H1 (cell line): ENCODE measurements around the gene TTC34. TPM values are rescaled to one million over a fixed set of nuclear protein-coding genes. Genes with fewer than 3 reads are reported as not detected.

Experiments
- CTCF ChIA-PET: fragments of 300-600 bp; sonication (Branson Sonifier 250); formaldehyde crosslinking; loops from one replicate; lab custom pipeline; 2021; ENCODE audit not compliant: partially characterized antibody; lab: Charles Lee
- POLR2A ChIA-PET: fragments of 300-600 bp; sonication (Branson Sonifier 250); formaldehyde crosslinking; loops from one replicate; lab custom pipeline; 2021; ENCODE audit warnings: inconsistent platforms; ENCODE audit not compliant: partially characterized antibody; lab: Charles Lee
- DNase-seq, 2 experiments: peaks; one replicate each; pipeline versions ENCODE4 v3.0.0 to v3.0.0-alpha.2; 2010 to 2022; ENCODE audit warnings: low spot score in 2 of 2, low read depth in 1 of 2, mixed read lengths in 1 of 2
- FAIRE-seq: peaks from 2 replicates; lab custom pipeline; 2011; peaks lifted over from hg19 to GRCh38; lab: Jason Lieb, UNC
- H2AFZ ChIP-seq: 2 replicates; pipeline ENCODE4 v1.8.1; 2012; ENCODE audit warnings: low read length, inconsistent platforms
- H2AK5ac ChIP-seq: 2 replicates; pipeline ENCODE4 v1.6.1; 2013; ENCODE audit warnings: low read depth, low read length
- H2BK120ac ChIP-seq: replicated peaks from 2 replicates; pipeline ENCODE3; 2013; ENCODE audit warnings: low read depth, low read length, inconsistent platforms
- H2BK12ac ChIP-seq: 2 replicates; pipeline ENCODE4 v1.6.1; 2013; ENCODE audit warnings: low read depth, low read length
- H2BK15ac ChIP-seq: 2 replicates; pipeline ENCODE4 v1.6.1; 2013; ENCODE audit warnings: low read length
- H2BK20ac ChIP-seq: 2 replicates; pipeline ENCODE4 v1.6.1; 2013; ENCODE audit warnings: low read length
- H2BK5ac ChIP-seq: 2 replicates; pipeline ENCODE4 v1.6.1; 2013; ENCODE audit warnings: low read depth, low read length
- H3K14ac ChIP-seq: 2 replicates; pipeline ENCODE4 v1.6.1; 2013; ENCODE audit warnings: inconsistent platforms; ENCODE audit not compliant: insufficient read length
- H3K18ac ChIP-seq: 2 replicates; pipeline ENCODE4 v1.6.1; 2013; ENCODE audit warnings: low read length; ENCODE audit errors: extremely low read depth
- H3K23ac ChIP-seq: 2 replicates; pipeline ENCODE4 v1.6.1; 2013; ENCODE audit warnings: inconsistent platforms; ENCODE audit not compliant: insufficient read length
- H3K23me2 ChIP-seq: 2 replicates; pipeline ENCODE4 v1.6.1; 2013; ENCODE audit warnings: low read depth, low read length
- H3K27ac ChIP-seq: 2 replicates; pipeline ENCODE4 v1.6.1; 2011; ENCODE audit warnings: low read depth, low read length, inconsistent platforms
- H3K27me3 ChIP-seq, 4 experiments: replicated peaks in 1 of 4; 1 replicate in 1 of 4; 2 replicates in 3 of 4; pipeline versions ENCODE4 v1.6.1 to v1.8.1; 2011 to 2013; ENCODE audit warnings: low read length in 3 of 4, mild to moderate bottlenecking in 3 of 4, inconsistent platforms in 2 of 4, mixed read lengths in 2 of 4, moderate library complexity in 1 of 4; ENCODE audit not compliant: control insufficient read depth in 3 of 4, insufficient read depth in 3 of 4; ENCODE audit errors: extremely low read depth in 1 of 4
- H3K36me3 ChIP-seq, 4 experiments: 2 replicates each; pipeline versions ENCODE4 v1.6.1 to v1.8.1; 2011 to 2013; ENCODE audit warnings: mild to moderate bottlenecking in 4 of 4, low read length in 3 of 4, moderate library complexity in 2 of 4, control low read depth in 1 of 4, inconsistent platforms in 1 of 4; ENCODE audit not compliant: insufficient read depth in 4 of 4, control insufficient read depth in 2 of 4
- H3K4ac ChIP-seq: replicated peaks from 2 replicates; pipeline ENCODE3; 2013; ENCODE audit warnings: low read length, low read depth, mixed read lengths, inconsistent platforms; ENCODE audit not compliant: insufficient read length
- H3K4me1 ChIP-seq, 4 experiments: replicated peaks in 1 of 4; 1 replicate in 1 of 4; 2 replicates in 3 of 4; pipeline versions ENCODE4 v1.6.1 to v1.8.1; 2011 to 2013; ENCODE audit warnings: low read length in 3 of 4, inconsistent platforms in 2 of 4, mixed read lengths in 1 of 4; ENCODE audit not compliant: insufficient read depth in 4 of 4, control insufficient read depth in 3 of 4
- H3K4me2 ChIP-seq, 2 experiments: 2 replicates each; pipeline versions ENCODE4 v1.6.1 to v1.8.1; 2011 to 2013; ENCODE audit warnings: low read depth in 2 of 2, low read length in 2 of 2, control low read depth in 1 of 2, inconsistent platforms in 1 of 2, mild to moderate bottlenecking in 1 of 2; ENCODE audit not compliant: insufficient read depth in 1 of 2
- H3K4me3 ChIP-seq, 4 experiments: fragments of 200-600, 300-600 bp in 1 of 4; sonication (generic), shearing (Covaris generic), sonication (Bioruptor Twin) in 1 of 4; 2 replicates each; pipeline versions ENCODE4 v1.5.1 to v1.8.1; 2011 to 2016; ENCODE audit warnings: low read length in 4 of 4, low read depth in 3 of 4, control low read depth in 2 of 4, inconsistent platforms in 2 of 4, mild to moderate bottlenecking in 2 of 4, mixed read lengths in 1 of 4, moderate library complexity in 1 of 4; ENCODE audit not compliant: insufficient read depth in 2 of 4; ENCODE audit errors: extremely low read depth in 1 of 4
- H3K56ac ChIP-seq: replicated peaks from 2 replicates; pipeline ENCODE3; 2013; ENCODE audit warnings: low read depth, mild to moderate bottlenecking, mixed read lengths, low read length, inconsistent platforms; ENCODE audit not compliant: insufficient read length
- H3K79me1 ChIP-seq: 2 replicates; pipeline ENCODE4 v1.6.1; 2013; ENCODE audit warnings: low read depth, low read length, control low read depth
- H3K79me2 ChIP-seq, 2 experiments: 2 replicates each; pipeline versions ENCODE4 v1.6.1 to v1.8.1; 2012 to 2013; ENCODE audit warnings: low read length in 2 of 2, mild to moderate bottlenecking in 2 of 2, inconsistent platforms in 1 of 2; ENCODE audit not compliant: insufficient read depth in 2 of 2, control insufficient read depth in 1 of 2
- H3K9ac ChIP-seq, 4 experiments: replicated peaks in 1 of 4; 1 replicate in 1 of 4; 2 replicates in 3 of 4; pipeline versions ENCODE4 v1.6.1 to v1.8.1; 2011 to 2013; ENCODE audit warnings: low read depth in 3 of 4, low read length in 3 of 4, control low read depth in 2 of 4, mild to moderate bottlenecking in 2 of 4, moderate library complexity in 2 of 4, inconsistent platforms in 1 of 4; ENCODE audit errors: extremely low read depth in 1 of 4
- H3K9me3 ChIP-seq, 2 experiments: 2 replicates each; pipeline versions ENCODE4 v1.6.1 to v1.8.1; 2012 to 2013; ENCODE audit warnings: mild to moderate bottlenecking in 2 of 2, moderate library complexity in 2 of 2, control low read depth in 1 of 2, inconsistent platforms in 1 of 2, low read depth in 1 of 2, low read length in 1 of 2, mixed read lengths in 1 of 2; ENCODE audit not compliant: insufficient read depth in 2 of 2
- H4K20me1 ChIP-seq, 2 experiments: replicated peaks in 1 of 2; 2 replicates each; pipeline versions ENCODE3 to v1.8.1; 2011 to 2013; ENCODE audit warnings: inconsistent platforms in 2 of 2, low read length in 2 of 2, mild to moderate bottlenecking in 1 of 2; ENCODE audit not compliant: insufficient read depth in 2 of 2, control insufficient read depth in 1 of 2
- H4K5ac ChIP-seq: 2 replicates; pipeline ENCODE4 v1.6.1; 2013; ENCODE audit warnings: low read length, low read depth, mixed read lengths, inconsistent platforms; ENCODE audit not compliant: insufficient read length
- H4K8ac ChIP-seq: 2 replicates; pipeline ENCODE4 v1.8.0; 2013; ENCODE audit warnings: mild to moderate bottlenecking, moderate library complexity, low read length, inconsistent platforms; ENCODE audit not compliant: insufficient read depth; ENCODE audit errors: extremely low read depth
- H4K91ac ChIP-seq: replicated peaks from 2 replicates; pipeline ENCODE3; 2013; ENCODE audit warnings: low read length, mixed read lengths, inconsistent platforms; ENCODE audit not compliant: insufficient read length
- CBX5 ChIP-seq: fragments of 300-800, 300-1000 bp; sonication (generic); IDR thresholded peaks from 2 replicates; pipeline ENCODE4 v1.7.1; 2016; ENCODE audit warnings: antibody characterized with exemption, low read length, low read depth
- CHD1 ChIP-seq: IDR thresholded peaks from 2 replicates; pipeline ENCODE4 v1.6.1; 2012; ENCODE audit warnings: low read depth, low read length, improper control_type of control experiment
- CHD2 ChIP-seq: IDR thresholded peaks from 2 replicates; pipeline ENCODE4 v1.6.1; 2012; ENCODE audit warnings: low read length, improper control_type of control experiment
- E2F6 ChIP-seq: IDR thresholded peaks from 2 replicates; pipeline ENCODE4 v1.6.1; 2012; ENCODE audit warnings: inconsistent platforms
- HDAC2 ChIP-seq, 2 experiments: fragments of 300-600 bp in 1 of 2; sonication (generic) in 1 of 2; IDR thresholded peaks; 2 replicates each; pipeline ENCODE4 v1.6.1; 2011 to 2012; ENCODE audit warnings: low read depth in 2 of 2, low read length in 2 of 2, mild to moderate bottlenecking in 2 of 2, moderate library complexity in 2 of 2, borderline replicate concordance in 1 of 2, inconsistent platforms in 1 of 2
- JUN ChIP-seq: IDR thresholded peaks from 2 replicates; pipeline ENCODE4 v1.6.1; 2011; ENCODE audit warnings: low read depth, mild to moderate bottlenecking, improper control_type of control experiment, low read length
- JUND ChIP-seq: IDR thresholded peaks from 2 replicates; pipeline ENCODE4 v1.6.1; 2011; ENCODE audit warnings: mild to moderate bottlenecking, improper control_type of control experiment, low read length
- POLR2AphosphoS5 ChIP-seq: IDR thresholded peaks from 2 replicates; pipeline ENCODE4 v1.6.1; 2011; ENCODE audit warnings: low read depth, low read length
- RFX5 ChIP-seq: IDR thresholded peaks from 2 replicates; pipeline ENCODE4 v1.6.1; 2011; ENCODE audit warnings: low read depth, low read length, improper control_type of control experiment, borderline replicate concordance
- SP4 ChIP-seq: IDR thresholded peaks from 2 replicates; pipeline ENCODE4 v1.6.1; 2012; ENCODE audit warnings: low read length, inconsistent platforms
- SUZ12 ChIP-seq: fragments of 200-600 bp; sonication (generic); IDR thresholded peaks from 2 replicates; pipeline ENCODE4 v1.6.1; 2012; ENCODE audit warnings: mild to moderate bottlenecking, inconsistent platforms, low read length, moderate library complexity, mixed read lengths
- TAF1 ChIP-seq: IDR thresholded peaks from 2 replicates; pipeline ENCODE4 v1.6.1; 2011; ENCODE audit warnings: mild to moderate bottlenecking, low read depth, low read length
- TAF7 ChIP-seq: optimal IDR thresholded peaks from 2 replicates; pipeline ENCODE3; 2011; ENCODE audit warnings: low read depth, mild to moderate bottlenecking, inconsistent platforms, low read length, moderate library complexity, borderline replicate concordance
- TBP ChIP-seq: IDR thresholded peaks from 2 replicates; pipeline ENCODE4 v1.6.1; 2011; ENCODE audit warnings: low read depth, low read length, improper control_type of control experiment
- WGBS, 2 experiments: shearing (Covaris generic) in 1 of 2; methylation state at CpG; one replicate each; pipeline versions ENCODE4 v1.1.6 to v1.1.7; 2013 to 2015; ENCODE audit warnings: low lambda C conversion rate in 2 of 2, mixed read lengths in 2 of 2, inconsistent platforms in 1 of 2, low coverage in 1 of 2, missing lambda C conversion rate in 1 of 2; ENCODE audit not compliant: insufficient replicate concordance in 2 of 2, insufficient coverage in 1 of 2, insufficient read length in 1 of 2; ENCODE audit errors: extremely low coverage in 1 of 2, missing lambda C conversion rate in 1 of 2; 5-methylcytosine and 5-hydroxymethylcytosine counted together
- polyA plus RNA-seq, 7 experiments: library from polyadenylated mRNA; depleted of rRNA in 3 of 7; stranded (reverse) in 5 of 7; unstranded in 2 of 7; fragments of >200 nt in 5 of 7; fragments of 200-250 nt in 2 of 7; gene quantifications; 1 replicate in 5 of 7; 2 replicates in 1 of 7; 4 replicates in 1 of 7; pipeline versions ENCODE4 v1.2.1 to v1.2.3, GENCODE V29; 2011 to 2013; ENCODE audit warnings: missing spikeins in 2 of 7, mixed read lengths in 2 of 7
- total RNA-seq: library from RNA; stranded (reverse); fragmentation: NEBNext Ultra II Directional; extraction: Animal tissue kit (Norgen Biotek cat#: 25700); gene quantifications from 2 replicates; pipeline ENCODE4 v1.2.1, GENCODE V29; 2021

TTC34 gene
- total and polyA plus RNA-seq, 2 of the 8 experiments (the other 6 are each of a cell fraction or from before 2014, with no cell fraction given), result 0.23 to 0.50 TPM

GRCh38 chr1:2848006-2848670, 46.6 kb upstream of the TTC34 start:
- Histone ChIP-seq H2AFZ (no peak overlapping the region), H3K18ac (no peak overlapping the region), H4K5ac (no peak overlapping the region), H4K8ac (no peak overlapping the region), H3K36me3 (no peaks in the 10 kb centered on the region; a peak in 1 of 8 replicates), H3K23ac (no peak overlapping the region), H3K79me1 (no peaks in the 10 kb centered on the region), H4K20me1 (no peaks in the 10 kb centered on the region), H3K4ac (no peak overlapping the region), H3K23me2 (no peaks in the 10 kb centered on the region), H3K27ac (no peak overlapping the region), H3K56ac (no peak overlapping the region), H2BK12ac (no peak overlapping the region), H3K14ac (no peak overlapping the region), H3K4me1 (no peaks in the 10 kb centered on the region), H2BK15ac (no peak overlapping the region), H3K27me3 (no peaks in the 10 kb centered on the region; a peak in 1 of 7 replicates), H3K9me3 (peaks cover 76 to 91% of the 10 kb centered on the region in 2 experiments), H2BK5ac (no peak overlapping the region), H3K4me3 (no peak overlapping the region), H3K9ac (no peak overlapping the region), H2BK120ac (no peak overlapping the region), H4K91ac (no peak overlapping the region), H2BK20ac (no peak overlapping the region), H3K79me2 (no peaks in the 10 kb centered on the region), H2AK5ac (no peak overlapping the region), H3K4me2 (no peak overlapping the region)
- FAIRE-seq (no peak), DNase-seq (no peak)
- WGBS, 2 experiments, result 88% methylated on average over 16 of the region's 16 CpGs; no CpG with 5 or more reads in 1 of the 2 experiments
- ChIA-PET CTCF (interaction anchor here (0.5 kb wide), 1 partner anchor 939 kb away, joined by 3 read pairs; no protein-coding TSS in a partner anchor), POLR2A (no interaction called here)
- TF ChIP-seq CBX5 (no peak), E2F6 (no peak), JUND (no peak), CHD1 (no peak), RFX5 (no peak), TAF7 (no peak), SUZ12 (no peak), TBP (no peak), HDAC2 (IDR thresholded peaks at IDR 0.05; ENCODE audit: borderline replicate concordance in 1 of 2, low read depth in 2 of 2, low read length in 2 of 2) (no peak), CHD2 (no peak), SP4 (no peak), JUN (no peak), POLR2AphosphoS5 (no peak), TAF1 (no peak)
